ENCODE measurements around the gene FUT4.
"Not testable (repeated sequence)": the region's sequence is repeated elsewhere in the genome, so short reads cannot be mapped to it uniquely, and the experiment has no call there.

Gene FUT4

GRCh38 chr11:94546162-94546470 is 2.4 kb downstream of the FUT4 start:
- Histone ChIP-seq H3K4me1 (no peaks in the 10 kb centered on the region), H2AFZ (no peak overlapping the region), H3K9ac (no peak overlapping the region), H3K27me3 (ENCODE audit: control insufficient read depth, insufficient read depth, low read length) (no peaks in the 10 kb centered on the region), H3K4me2 (ENCODE audit: low read length) (no peak overlapping the region), H3K36me3 (ENCODE audit: control insufficient read depth, insufficient read depth, low read length) (no peaks in the 10 kb centered on the region), H3K79me2 (no peaks in the 10 kb centered on the region), H3K9me3 (ENCODE audit: control insufficient read depth, low read length) (no peaks in the 10 kb centered on the region), H3K27ac (no peak overlapping the region), H3K4me3 (ENCODE audit: low read depth, low read length) (no peak overlapping the region)
- no peak for TF ChIP-seq CTCF (IDR thresholded peaks at IDR 0.05)

DNA sequence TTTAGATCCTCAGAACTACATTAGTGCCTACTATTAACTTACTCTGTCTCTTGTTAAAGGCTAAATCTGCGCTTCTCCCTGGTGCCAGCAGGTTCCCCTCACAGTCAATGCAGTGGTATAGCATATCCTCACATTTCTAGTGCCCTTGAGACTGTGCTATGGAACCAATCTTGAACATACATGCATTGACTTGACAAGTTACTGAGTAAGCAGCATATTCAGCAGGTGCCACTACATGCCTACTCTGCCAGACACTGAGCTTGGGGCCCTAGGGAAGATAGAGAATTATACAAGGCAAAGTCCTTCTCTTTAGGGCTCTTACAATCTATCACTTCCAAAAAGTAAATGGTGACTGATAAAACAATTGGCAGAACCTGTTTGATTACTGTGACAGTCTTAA is 3.2 kb downstream of the FUT4 start:
- no peak overlapping the region for H3K27ac ChIP-seq
- H3K4me2 ChIP-seq (ENCODE audit: low read length), result no peak overlapping the region
- H3K36me3 ChIP-seq (ENCODE audit: control insufficient read depth, insufficient read depth, low read length), result no peaks in the 10 kb centered on the region
- no peak overlapping the region for H2AFZ ChIP-seq
- TF ChIP-seq CTCF (IDR thresholded peaks at IDR 0.05), result no peak
- no peaks in the 10 kb centered on the region for H3K79me2 ChIP-seq
- no peaks in the 10 kb centered on the region for H3K9me3 ChIP-seq (ENCODE audit: control insufficient read depth, low read length)
- H3K27me3 ChIP-seq (ENCODE audit: control insufficient read depth, insufficient read depth, low read length), result no peaks in the 10 kb centered on the region
- no peak overlapping the region for H3K4me3 ChIP-seq (ENCODE audit: low read depth, low read length)
- H3K4me1 ChIP-seq, result no peaks in the 10 kb centered on the region
- H3K9ac ChIP-seq, result no peak overlapping the region

- H3K36me3 ChIP-seq (ENCODE audit: control insufficient read depth, insufficient read depth, low read length), result no peaks in the 10 kb centered on the region
- H3K27me3 ChIP-seq (ENCODE audit: control insufficient read depth, insufficient read depth, low read length), result no peaks in the 10 kb centered on the region
- no peak overlapping the region for H3K9ac ChIP-seq
- TF ChIP-seq CTCF (IDR thresholded peaks at IDR 0.05), result no peak
- H3K4me1 ChIP-seq, result no peaks in the 10 kb centered on the region
- no peak overlapping the region for H3K4me2 ChIP-seq (ENCODE audit: low read length)
- no peak overlapping the region for H2AFZ ChIP-seq
- H3K79me2 ChIP-seq, result no peaks in the 10 kb centered on the region
- no peak overlapping the region for H3K27ac ChIP-seq
- no peaks in the 10 kb centered on the region for H3K9me3 ChIP-seq (ENCODE audit: control insufficient read depth, low read length)
- H3K4me3 ChIP-seq (ENCODE audit: low read depth, low read length), result no peak overlapping the region
Measured at GRCh38 chr11:94549146-94549545, 5.4 kb downstream of the FUT4 start.

DNA sequence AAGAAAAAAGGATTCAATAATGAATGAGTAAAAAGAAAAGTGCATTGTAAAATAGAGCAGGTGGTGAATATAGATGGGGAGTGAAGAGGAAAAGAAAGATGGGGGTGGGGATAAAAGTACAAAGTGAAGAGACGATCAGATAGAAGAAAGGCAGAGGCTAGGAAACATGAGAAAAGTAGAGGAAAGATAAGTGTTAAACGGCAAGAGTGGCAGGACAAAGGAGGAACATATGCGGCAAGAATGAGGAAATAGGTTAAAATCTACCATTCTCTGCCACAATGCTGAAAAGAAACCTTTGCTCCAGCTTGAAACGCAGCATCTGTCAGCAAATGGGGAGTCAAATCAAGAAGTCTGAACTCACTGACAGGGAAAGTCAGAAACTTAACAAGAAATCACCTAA is 6.8 kb downstream of the FUT4 start:
- H3K4me3 ChIP-seq (ENCODE audit: low read depth, low read length), result no peak overlapping the region
- H2AFZ ChIP-seq, result no peak overlapping the region
- H3K4me1 ChIP-seq, result no peaks in the 10 kb centered on the region
- H3K36me3 ChIP-seq (ENCODE audit: control insufficient read depth, insufficient read depth, low read length), result no peaks in the 10 kb centered on the region
- H3K27ac ChIP-seq, result no peak overlapping the region
- no peak for TF ChIP-seq CTCF (IDR thresholded peaks at IDR 0.05)
- H3K27me3 ChIP-seq (ENCODE audit: control insufficient read depth, insufficient read depth, low read length), result no peaks in the 10 kb centered on the region
- H3K9ac ChIP-seq, result no peak overlapping the region
- no peaks in the 10 kb centered on the region for H3K9me3 ChIP-seq (ENCODE audit: control insufficient read depth, low read length)
- H3K79me2 ChIP-seq, result no peaks in the 10 kb centered on the region
- no peak overlapping the region for H3K4me2 ChIP-seq (ENCODE audit: low read length)

- Histone ChIP-seq H3K4me2 (ENCODE audit: low read length) (no peak overlapping the region), H3K4me1 (no peaks in the 10 kb centered on the region), H3K36me3 (ENCODE audit: control insufficient read depth, insufficient read depth, low read length) (no peaks in the 10 kb centered on the region), H3K27ac (no peak overlapping the region), H2AFZ (no peak overlapping the region), H3K9ac (no peak overlapping the region), H3K27me3 (ENCODE audit: control insufficient read depth, insufficient read depth, low read length) (no peaks in the 10 kb centered on the region), H3K79me2 (no peaks in the 10 kb centered on the region), H3K4me3 (ENCODE audit: low read depth, low read length) (no peak overlapping the region), H3K9me3 (ENCODE audit: control insufficient read depth, low read length) (no peaks in the 10 kb centered on the region)
- no peak for TF ChIP-seq CTCF (IDR thresholded peaks at IDR 0.05)
Measured at GRCh38 chr11:94553938-94554337, 10.2 kb downstream of the FUT4 start.

DNA sequence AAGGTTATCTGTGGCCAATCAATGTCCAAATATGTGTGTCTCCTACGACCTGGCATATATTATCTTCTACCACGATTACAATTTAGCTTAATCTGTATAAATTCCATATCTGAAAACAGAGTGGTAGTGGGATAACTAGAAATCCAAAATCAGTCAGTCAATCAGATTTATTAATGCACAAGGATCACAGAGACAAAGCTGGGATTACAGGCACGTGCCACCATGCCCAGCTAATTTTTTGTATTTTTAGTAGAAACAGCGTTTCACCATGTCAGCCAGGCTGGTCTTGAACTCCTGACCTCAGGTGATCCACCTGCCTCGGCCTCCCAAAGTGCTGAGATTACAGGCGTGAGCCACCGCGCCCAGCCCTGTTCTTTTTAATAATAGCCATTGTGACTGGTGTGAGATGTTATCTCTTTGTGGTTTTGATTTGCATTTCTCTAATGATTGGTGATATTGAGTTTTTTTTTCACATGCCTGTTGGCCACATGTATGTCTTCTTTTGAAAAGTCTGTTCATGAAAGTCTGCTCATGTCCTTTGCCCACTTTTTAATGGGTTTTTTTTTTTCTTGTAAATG is 12.1 kb downstream of the FUT4 start:
- not testable (repeated sequence) for H3K27me3 ChIP-seq (ENCODE audit: control insufficient read depth, insufficient read depth, low read length); H2AFZ ChIP-seq; H3K79me2 ChIP-seq; H3K4me1 ChIP-seq; H3K27ac ChIP-seq; H3K9ac ChIP-seq; H3K4me2 ChIP-seq (ENCODE audit: low read length); H3K36me3 ChIP-seq (ENCODE audit: control insufficient read depth, insufficient read depth, low read length); H3K4me3 ChIP-seq (ENCODE audit: low read depth, low read length); H3K9me3 ChIP-seq (ENCODE audit: control insufficient read depth, low read length)

Measured in parathyroid adenoma (tissue), 2 donors.